ENCODE results near the gene UBE2H.
"Not testable (repeated sequence)": the region's sequence is repeated elsewhere in the genome, so short reads cannot be mapped to it uniquely, and the experiment has no call there.

Gene UBE2H

DNA sequence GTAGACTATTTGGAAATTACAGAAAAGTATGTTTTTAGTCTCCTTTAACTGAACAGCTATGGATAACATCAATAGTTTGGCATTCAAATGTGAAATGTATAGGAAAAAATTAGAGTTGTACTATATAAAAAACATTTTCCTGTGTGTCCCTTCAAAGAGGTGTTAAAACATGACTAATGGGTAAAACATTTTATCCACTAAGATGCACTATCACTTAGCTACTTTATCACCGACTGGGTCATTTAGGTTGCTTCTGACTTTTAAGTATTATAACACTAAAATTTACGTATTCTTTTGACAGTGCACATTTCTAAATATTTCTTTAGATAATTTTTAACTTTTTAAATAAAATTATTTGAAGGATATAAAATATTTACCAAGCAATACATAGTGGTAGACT lies 77.6 kb downstream of the UBE2H start:
- TF ChIP-seq, protein P1, sequence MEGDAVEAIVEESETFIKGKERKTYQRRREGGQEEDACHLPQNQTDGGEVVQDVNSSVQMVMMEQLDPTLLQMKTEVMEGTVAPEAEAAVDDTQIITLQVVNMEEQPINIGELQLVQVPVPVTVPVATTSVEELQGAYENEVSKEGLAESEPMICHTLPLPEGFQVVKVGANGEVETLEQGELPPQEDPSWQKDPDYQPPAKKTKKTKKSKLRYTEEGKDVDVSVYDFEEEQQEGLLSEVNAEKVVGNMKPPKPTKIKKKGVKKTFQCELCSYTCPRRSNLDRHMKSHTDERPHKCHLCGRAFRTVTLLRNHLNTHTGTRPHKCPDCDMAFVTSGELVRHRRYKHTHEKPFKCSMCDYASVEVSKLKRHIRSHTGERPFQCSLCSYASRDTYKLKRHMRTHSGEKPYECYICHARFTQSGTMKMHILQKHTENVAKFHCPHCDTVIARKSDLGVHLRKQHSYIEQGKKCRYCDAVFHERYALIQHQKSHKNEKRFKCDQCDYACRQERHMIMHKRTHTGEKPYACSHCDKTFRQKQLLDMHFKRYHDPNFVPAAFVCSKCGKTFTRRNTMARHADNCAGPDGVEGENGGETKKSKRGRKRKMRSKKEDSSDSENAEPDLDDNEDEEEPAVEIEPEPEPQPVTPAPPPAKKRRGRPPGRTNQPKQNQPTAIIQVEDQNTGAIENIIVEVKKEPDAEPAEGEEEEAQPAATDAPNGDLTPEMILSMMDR (IDR thresholded peaks at IDR 0.05; ENCODE audit: insufficient read depth, missing control alignments): no peak
- FAIRE-seq (no peak), DNase-seq (ENCODE audit: insufficient read length, low spot score) (no peak)

- DNase-seq (ENCODE audit: insufficient read length, low spot score) (no peak), FAIRE-seq (no peak)
- TF ChIP-seq, protein P1 (IDR thresholded peaks at IDR 0.05; ENCODE audit: insufficient read depth, missing control alignments): no peak
These were observed 78.0 kb downstream of the UBE2H start for GRCh38 chr7:129874722-129875121.

DNA sequence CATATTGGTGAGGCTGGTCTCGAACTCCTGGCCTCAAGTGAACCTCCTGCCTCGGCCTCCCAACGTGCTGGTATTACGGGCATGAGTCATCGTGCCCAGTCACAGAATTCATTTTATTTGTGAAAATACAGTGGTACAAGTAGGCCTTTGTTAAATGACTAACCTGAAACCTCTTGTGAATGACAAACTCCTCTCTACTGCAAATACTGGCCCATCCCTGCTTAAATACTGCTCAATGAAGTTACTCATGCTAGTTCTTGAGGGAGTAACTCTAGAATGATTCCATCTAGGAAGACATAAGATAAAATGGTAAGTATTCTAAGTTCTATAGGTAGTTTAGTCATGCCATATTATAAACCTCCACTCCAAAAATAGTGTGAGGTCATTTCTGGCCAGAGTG lies 80.7 kb downstream of the UBE2H start:
- TF ChIP-seq, protein P1 (IDR thresholded peaks at IDR 0.05; ENCODE audit: insufficient read depth, missing control alignments): no peak
- no peak for DNase-seq (ENCODE audit: insufficient read length, low spot score)
- no peak for FAIRE-seq

DNA sequence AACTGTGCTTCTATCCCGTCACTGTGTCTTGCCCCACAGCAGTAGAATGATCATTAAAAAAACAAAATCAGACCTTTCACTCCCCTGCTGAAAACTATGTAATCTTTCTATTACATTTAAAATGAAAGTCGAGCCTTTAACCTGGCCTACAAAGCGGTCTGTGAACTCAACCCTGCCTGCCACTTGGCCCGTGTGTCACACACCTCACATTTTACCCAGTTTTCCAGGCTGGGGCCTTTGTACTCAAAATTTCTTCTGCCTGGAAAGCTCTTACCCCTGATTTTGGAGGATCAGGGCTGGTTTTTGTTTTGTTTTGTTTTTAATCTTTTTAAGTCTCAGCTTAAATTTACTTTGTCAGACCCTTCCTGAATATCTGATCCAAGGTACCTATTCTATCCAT lies 82.1 kb downstream of the UBE2H start:
- FAIRE-seq: no peak
- DNase-seq (ENCODE audit: insufficient read length, low spot score): no peak
- TF ChIP-seq, protein P1 (IDR thresholded peaks at IDR 0.05; ENCODE audit: insufficient read depth, missing control alignments): no peak

GRCh38 chr7:129866251-129866650 lies 86.5 kb downstream of the UBE2H start:
- TF ChIP-seq, protein P1 (IDR thresholded peaks at IDR 0.05; ENCODE audit: insufficient read depth, missing control alignments): no peak
- DNase-seq (ENCODE audit: insufficient read length, low spot score) (no peak), FAIRE-seq (no peak)

- DNase-seq (ENCODE audit: insufficient read length, low spot score): no peak
- no peak for FAIRE-seq
- TF ChIP-seq, protein P1 (IDR thresholded peaks at IDR 0.05; ENCODE audit: insufficient read depth, missing control alignments): no peak
These were observed 86.9 kb downstream of the UBE2H start for GRCh38 chr7:129865925-129866201.

DNA sequence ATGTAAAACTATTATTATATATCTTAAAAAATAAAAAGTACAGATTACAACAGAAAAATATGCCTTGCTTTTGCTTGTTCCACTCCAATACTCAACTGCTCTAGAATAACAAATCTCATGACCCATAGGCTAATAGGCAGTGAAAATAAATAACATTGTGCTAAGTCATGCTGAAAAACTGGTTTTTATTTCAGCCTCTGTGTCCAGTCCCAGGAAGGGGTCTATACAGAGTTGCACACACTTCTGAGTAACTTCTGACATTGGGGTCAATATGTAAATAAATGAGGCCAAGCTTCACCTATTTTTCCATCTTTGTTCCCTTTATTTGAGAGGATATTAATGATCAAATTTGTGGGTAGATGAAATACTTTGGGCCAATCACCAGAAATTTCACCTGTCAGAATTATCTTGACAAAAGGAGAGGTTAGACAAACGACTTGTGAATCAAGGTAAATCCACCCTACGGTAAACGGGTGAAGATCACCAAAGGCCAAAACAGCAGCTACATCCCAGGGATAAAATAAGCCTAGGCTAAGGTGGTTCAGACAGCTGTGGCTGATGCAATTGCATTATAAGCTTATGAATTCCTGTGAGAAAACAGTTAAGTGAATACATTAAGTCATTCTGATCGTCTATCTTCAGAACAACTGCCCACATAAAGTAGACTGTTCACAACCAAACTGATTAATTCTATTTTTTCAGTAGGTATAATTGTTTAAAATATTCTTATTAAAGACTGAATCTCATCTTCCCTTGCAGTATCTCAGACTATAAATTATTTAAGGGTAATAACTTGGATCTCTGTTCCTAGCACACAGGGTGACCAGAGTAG lies 87.5 kb downstream of the UBE2H start:
- DNase-seq (ENCODE audit: insufficient read length, low spot score): no peak
- FAIRE-seq: no peak
- TF ChIP-seq, protein P1 (IDR thresholded peaks at IDR 0.05; ENCODE audit: insufficient read depth, missing control alignments): no peak

GRCh38 chr7:129864676-129865075 lies 88.1 kb downstream of the UBE2H start:
- not testable (repeated sequence) for FAIRE-seq; DNase-seq (ENCODE audit: insufficient read length, low spot score)
